Transverse colon (tissue), 4 donors: ENCODE measurements around the gene MMP12.

Source experiments
- POLR2A ChIP-seq: fragments of 450-650 bp; IDR thresholded peaks from one replicate; pipeline ENCODE4 v1.6.1; 2016; ENCODE audit warnings: antibody characterized with exemption, mild to moderate bottlenecking, moderate library complexity
- POLR2AphosphoS5 ChIP-seq, 3 donors: sonication (generic); formaldehyde crosslinking; IDR thresholded peaks; one replicate each; pipeline ENCODE4 v1.6.1; 2016; ENCODE audit warnings: antibody characterized with exemption in 3 of 3
- TF ChIP-seq, protein P1 (sequence below), 5 experiments: fragments of 200-600 bp in 3 of 5; fragments of 450-650 bp in 2 of 5; sonication (generic) in 3 of 5; IDR thresholded peaks; 1 replicate in 2 of 5; 2 replicates in 3 of 5; pipeline ENCODE4 v1.5.1; 2016 to 2017; ENCODE audit warnings: antibody characterized with exemption in 5 of 5, inconsistent platforms in 3 of 5, mild to moderate bottlenecking in 2 of 5, moderate library complexity in 1 of 5

DNA sequence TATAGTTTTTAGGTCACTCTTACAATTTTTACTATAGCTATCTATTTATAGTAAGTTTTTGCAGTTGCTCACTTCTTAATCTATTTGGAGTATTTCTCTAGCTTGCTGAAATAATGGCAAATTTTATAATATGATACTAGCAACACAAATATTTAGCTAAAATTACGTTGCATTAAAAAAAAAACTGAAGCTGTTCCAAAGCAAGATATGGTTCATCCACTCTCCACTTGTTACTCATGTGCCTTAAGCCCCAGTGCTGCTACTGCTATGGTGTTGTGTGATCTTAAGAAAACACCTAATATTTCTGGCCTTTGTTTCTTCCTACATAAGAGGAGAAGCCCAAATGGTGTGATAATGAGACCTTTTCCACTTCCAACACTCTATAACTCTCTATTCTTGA lies 31.9 kb downstream of the MMP12 start:
- TF ChIP-seq, protein P1, sequence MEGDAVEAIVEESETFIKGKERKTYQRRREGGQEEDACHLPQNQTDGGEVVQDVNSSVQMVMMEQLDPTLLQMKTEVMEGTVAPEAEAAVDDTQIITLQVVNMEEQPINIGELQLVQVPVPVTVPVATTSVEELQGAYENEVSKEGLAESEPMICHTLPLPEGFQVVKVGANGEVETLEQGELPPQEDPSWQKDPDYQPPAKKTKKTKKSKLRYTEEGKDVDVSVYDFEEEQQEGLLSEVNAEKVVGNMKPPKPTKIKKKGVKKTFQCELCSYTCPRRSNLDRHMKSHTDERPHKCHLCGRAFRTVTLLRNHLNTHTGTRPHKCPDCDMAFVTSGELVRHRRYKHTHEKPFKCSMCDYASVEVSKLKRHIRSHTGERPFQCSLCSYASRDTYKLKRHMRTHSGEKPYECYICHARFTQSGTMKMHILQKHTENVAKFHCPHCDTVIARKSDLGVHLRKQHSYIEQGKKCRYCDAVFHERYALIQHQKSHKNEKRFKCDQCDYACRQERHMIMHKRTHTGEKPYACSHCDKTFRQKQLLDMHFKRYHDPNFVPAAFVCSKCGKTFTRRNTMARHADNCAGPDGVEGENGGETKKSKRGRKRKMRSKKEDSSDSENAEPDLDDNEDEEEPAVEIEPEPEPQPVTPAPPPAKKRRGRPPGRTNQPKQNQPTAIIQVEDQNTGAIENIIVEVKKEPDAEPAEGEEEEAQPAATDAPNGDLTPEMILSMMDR (IDR thresholded peaks at IDR 0.05) = no peak
- no peak for TF ChIP-seq POLR2A
- no peak for TF ChIP-seq POLR2AphosphoS5 (IDR thresholded peaks at IDR 0.05)
